Measurements from ENCODE around the gene NIN.

Gene NIN

GRCh38 chr14:50783563-50783962 is 47.4 kb downstream of the NIN start:
- Histone ChIP-seq H3K36me3 (ENCODE audit: insufficient read depth, low read length) (peaks cover 12% of the 10 kb centered on the region), H3K79me2 (ENCODE audit: insufficient read depth, low read length) (no peaks in the 10 kb centered on the region), H2AFZ (ENCODE audit: low read depth, low read length) (no peak overlapping the region), H3K27ac (ENCODE audit: low read length) (no peak overlapping the region), H3K4me3 (ENCODE audit: low read depth in 1 of 2, low read length in 2 of 2) (no peak overlapping the region), H3K27me3 (ENCODE audit: insufficient read depth, low read length, poor library complexity) (no peaks in the 10 kb centered on the region), H3K4me2 (ENCODE audit: insufficient read depth, low read length) (no peak overlapping the region), H3K9me3 (ENCODE audit: insufficient read depth, low read length, severe bottlenecking) (no peaks in the 10 kb centered on the region), H3K9ac (ENCODE audit: low read depth, low read length) (no peak overlapping the region), H3K4me1 (ENCODE audit: insufficient read depth, low read length) (no peaks in the 10 kb centered on the region), H4K20me1 (ENCODE audit: insufficient read depth, low read length) (peaks cover 3% of the 10 kb centered on the region; the same call in 1 of the 2 replicates)
- ATAC-seq (ENCODE audit: insufficient read depth, low read depth) (no peak), DNase-seq (no peak)
- TF ChIP-seq CTCF (IDR thresholded peaks at IDR 0.05; ENCODE audit: borderline replicate concordance, extremely low read depth, low read length, poor library complexity, severe bottlenecking), result no peak
- TF ChIP-seq EZH2 (IDR thresholded peaks at IDR 0.05; ENCODE audit: borderline replicate concordance, low read depth, low read length, severe bottlenecking), result no peak

GRCh38 chr14:50780393-50780792 is 50.6 kb downstream of the NIN start:
- TF ChIP-seq EZH2 (IDR thresholded peaks at IDR 0.05; ENCODE audit: borderline replicate concordance, low read depth, low read length, severe bottlenecking), result no peak
- TF ChIP-seq CTCF (IDR thresholded peaks at IDR 0.05; ENCODE audit: borderline replicate concordance, extremely low read depth, low read length, poor library complexity, severe bottlenecking), result no peak
- H3K27ac ChIP-seq (ENCODE audit: low read length), result no peak overlapping the region
- H4K20me1 ChIP-seq (ENCODE audit: insufficient read depth, low read length), result peaks cover 3% of the 10 kb centered on the region; the same call in 1 of the 2 replicates
- DNase-seq (no peak), ATAC-seq (ENCODE audit: insufficient read depth, low read depth) (no peak)
- no peak overlapping the region for H3K4me2 ChIP-seq (ENCODE audit: insufficient read depth, low read length)
- H3K4me1 ChIP-seq (ENCODE audit: insufficient read depth, low read length), result no peaks in the 10 kb centered on the region
- no peak overlapping the region for H2AFZ ChIP-seq (ENCODE audit: low read depth, low read length)
- no peak overlapping the region for H3K4me3 ChIP-seq (ENCODE audit: low read depth in 1 of 2, low read length in 2 of 2)
- H3K79me2 ChIP-seq (ENCODE audit: insufficient read depth, low read length), result no peaks in the 10 kb centered on the region
- no peaks in the 10 kb centered on the region for H3K27me3 ChIP-seq (ENCODE audit: insufficient read depth, low read length, poor library complexity)
- no peak overlapping the region for H3K9ac ChIP-seq (ENCODE audit: low read depth, low read length)
- no peaks in the 10 kb centered on the region for H3K9me3 ChIP-seq (ENCODE audit: insufficient read depth, low read length, severe bottlenecking)
- peaks cover 21% of the 10 kb centered on the region for H3K36me3 ChIP-seq (ENCODE audit: insufficient read depth, low read length)

- no peak for DNase-seq
These were observed 52.1 kb downstream of the NIN start for GRCh38 chr14:50778721-50779483.

More at GRCh38 chr14:50778721-50779483, 52.1 kb downstream of the NIN start:
- peaks cover 30% of the 10 kb centered on the region for H3K36me3 ChIP-seq (ENCODE audit: insufficient read depth, low read length)
- no peak for ATAC-seq (ENCODE audit: insufficient read depth, low read depth)
- no peak overlapping the region for H2AFZ ChIP-seq (ENCODE audit: low read depth, low read length)
- no peak overlapping the region for H3K4me3 ChIP-seq (ENCODE audit: low read depth in 1 of 2, low read length in 2 of 2)
- no peak overlapping the region for H3K4me2 ChIP-seq (ENCODE audit: insufficient read depth, low read length)
- no peaks in the 10 kb centered on the region for H3K27me3 ChIP-seq (ENCODE audit: insufficient read depth, low read length, poor library complexity)
- no peaks in the 10 kb centered on the region for H3K9me3 ChIP-seq (ENCODE audit: insufficient read depth, low read length, severe bottlenecking)
- no peaks in the 10 kb centered on the region for H3K79me2 ChIP-seq (ENCODE audit: insufficient read depth, low read length)
- H4K20me1 ChIP-seq (ENCODE audit: insufficient read depth, low read length), result peaks cover 3% of the 10 kb centered on the region; the same call in 1 of the 2 replicates
- peak overlapping the region; percentile 33; the same call in 1 of the 2 replicates for H3K27ac ChIP-seq (ENCODE audit: low read length)
- H3K9ac ChIP-seq (ENCODE audit: low read depth, low read length), result no peak overlapping the region
- TF ChIP-seq CTCF (IDR thresholded peaks at IDR 0.05; ENCODE audit: borderline replicate concordance, extremely low read depth, low read length, poor library complexity, severe bottlenecking), result no peak
- TF ChIP-seq EZH2 (IDR thresholded peaks at IDR 0.05; ENCODE audit: borderline replicate concordance, low read depth, low read length, severe bottlenecking), result no peak
- no peaks in the 10 kb centered on the region for H3K4me1 ChIP-seq (ENCODE audit: insufficient read depth, low read length)

All from DND-41 (cell line).